H1 (cell line): ENCODE data around the gene HMGXB3. TPM values are rescaled to one million over a fixed set of nuclear protein-coding genes. Genes with fewer than 3 reads are reported as not detected.
A peak's percentile ranks its signal among the peaks of the same experiment; 100 is the strongest.

Source experiments
- CTCF ChIA-PET: fragments of 300-600 bp; sonication (Branson Sonifier 250); formaldehyde crosslinking; loops from one replicate; lab custom pipeline; 2021; ENCODE audit not compliant: partially characterized antibody; lab: Charles Lee
- POLR2A ChIA-PET: fragments of 300-600 bp; sonication (Branson Sonifier 250); formaldehyde crosslinking; loops from one replicate; lab custom pipeline; 2021; ENCODE audit warnings: inconsistent platforms; ENCODE audit not compliant: partially characterized antibody; lab: Charles Lee
- DNase-seq, 2 experiments: peaks; one replicate each; pipeline versions ENCODE4 v3.0.0 to v3.0.0-alpha.2; 2010 to 2022; ENCODE audit warnings: low spot score in 2 of 2, low read depth in 1 of 2, mixed read lengths in 1 of 2
- FAIRE-seq: peaks from 2 replicates; lab custom pipeline; 2011; peaks lifted over from hg19 to GRCh38; lab: Jason Lieb, UNC
- H2AFZ ChIP-seq: 2 replicates; pipeline ENCODE4 v1.8.1; 2012; ENCODE audit warnings: low read length, inconsistent platforms
- H2AK5ac ChIP-seq: 2 replicates; pipeline ENCODE4 v1.6.1; 2013; ENCODE audit warnings: low read depth, low read length
- H2BK120ac ChIP-seq: replicated peaks from 2 replicates; pipeline ENCODE3; 2013; ENCODE audit warnings: low read depth, low read length, inconsistent platforms
- H2BK12ac ChIP-seq: 2 replicates; pipeline ENCODE4 v1.6.1; 2013; ENCODE audit warnings: low read depth, low read length
- H2BK15ac ChIP-seq: 2 replicates; pipeline ENCODE4 v1.6.1; 2013; ENCODE audit warnings: low read length
- H2BK20ac ChIP-seq: 2 replicates; pipeline ENCODE4 v1.6.1; 2013; ENCODE audit warnings: low read length
- H2BK5ac ChIP-seq: 2 replicates; pipeline ENCODE4 v1.6.1; 2013; ENCODE audit warnings: low read depth, low read length
- H3K14ac ChIP-seq: 2 replicates; pipeline ENCODE4 v1.6.1; 2013; ENCODE audit warnings: inconsistent platforms; ENCODE audit not compliant: insufficient read length
- H3K18ac ChIP-seq: 2 replicates; pipeline ENCODE4 v1.6.1; 2013; ENCODE audit warnings: low read length; ENCODE audit errors: extremely low read depth
- H3K23ac ChIP-seq: 2 replicates; pipeline ENCODE4 v1.6.1; 2013; ENCODE audit warnings: inconsistent platforms; ENCODE audit not compliant: insufficient read length
- H3K23me2 ChIP-seq: 2 replicates; pipeline ENCODE4 v1.6.1; 2013; ENCODE audit warnings: low read depth, low read length
- H3K27ac ChIP-seq: 2 replicates; pipeline ENCODE4 v1.6.1; 2011; ENCODE audit warnings: low read depth, low read length, inconsistent platforms
- H3K27me3 ChIP-seq, 4 experiments: replicated peaks in 1 of 4; 1 replicate in 1 of 4; 2 replicates in 3 of 4; pipeline versions ENCODE4 v1.6.1 to v1.8.1; 2011 to 2013; ENCODE audit warnings: low read length in 3 of 4, mild to moderate bottlenecking in 3 of 4, inconsistent platforms in 2 of 4, mixed read lengths in 2 of 4, moderate library complexity in 1 of 4; ENCODE audit not compliant: control insufficient read depth in 3 of 4, insufficient read depth in 3 of 4; ENCODE audit errors: extremely low read depth in 1 of 4
- H3K36me3 ChIP-seq, 4 experiments: 2 replicates each; pipeline versions ENCODE4 v1.6.1 to v1.8.1; 2011 to 2013; ENCODE audit warnings: mild to moderate bottlenecking in 4 of 4, low read length in 3 of 4, moderate library complexity in 2 of 4, control low read depth in 1 of 4, inconsistent platforms in 1 of 4; ENCODE audit not compliant: insufficient read depth in 4 of 4, control insufficient read depth in 2 of 4
- H3K4ac ChIP-seq: replicated peaks from 2 replicates; pipeline ENCODE3; 2013; ENCODE audit warnings: low read length, low read depth, mixed read lengths, inconsistent platforms; ENCODE audit not compliant: insufficient read length
- H3K4me1 ChIP-seq, 4 experiments: replicated peaks in 1 of 4; 1 replicate in 1 of 4; 2 replicates in 3 of 4; pipeline versions ENCODE4 v1.6.1 to v1.8.1; 2011 to 2013; ENCODE audit warnings: low read length in 3 of 4, inconsistent platforms in 2 of 4, mixed read lengths in 1 of 4; ENCODE audit not compliant: insufficient read depth in 4 of 4, control insufficient read depth in 3 of 4
- H3K4me2 ChIP-seq, 2 experiments: 2 replicates each; pipeline versions ENCODE4 v1.6.1 to v1.8.1; 2011 to 2013; ENCODE audit warnings: low read depth in 2 of 2, low read length in 2 of 2, control low read depth in 1 of 2, inconsistent platforms in 1 of 2, mild to moderate bottlenecking in 1 of 2; ENCODE audit not compliant: insufficient read depth in 1 of 2
- H3K4me3 ChIP-seq, 4 experiments: fragments of 200-600, 300-600 bp in 1 of 4; sonication (generic), shearing (Covaris generic), sonication (Bioruptor Twin) in 1 of 4; 2 replicates each; pipeline versions ENCODE4 v1.5.1 to v1.8.1; 2011 to 2016; ENCODE audit warnings: low read length in 4 of 4, low read depth in 3 of 4, control low read depth in 2 of 4, inconsistent platforms in 2 of 4, mild to moderate bottlenecking in 2 of 4, mixed read lengths in 1 of 4, moderate library complexity in 1 of 4; ENCODE audit not compliant: insufficient read depth in 2 of 4; ENCODE audit errors: extremely low read depth in 1 of 4
- H3K56ac ChIP-seq: replicated peaks from 2 replicates; pipeline ENCODE3; 2013; ENCODE audit warnings: low read depth, mild to moderate bottlenecking, mixed read lengths, low read length, inconsistent platforms; ENCODE audit not compliant: insufficient read length
- H3K79me1 ChIP-seq: 2 replicates; pipeline ENCODE4 v1.6.1; 2013; ENCODE audit warnings: low read depth, low read length, control low read depth
- H3K79me2 ChIP-seq, 2 experiments: 2 replicates each; pipeline versions ENCODE4 v1.6.1 to v1.8.1; 2012 to 2013; ENCODE audit warnings: low read length in 2 of 2, mild to moderate bottlenecking in 2 of 2, inconsistent platforms in 1 of 2; ENCODE audit not compliant: insufficient read depth in 2 of 2, control insufficient read depth in 1 of 2
- H3K9ac ChIP-seq, 4 experiments: replicated peaks in 1 of 4; 1 replicate in 1 of 4; 2 replicates in 3 of 4; pipeline versions ENCODE4 v1.6.1 to v1.8.1; 2011 to 2013; ENCODE audit warnings: low read depth in 3 of 4, low read length in 3 of 4, control low read depth in 2 of 4, mild to moderate bottlenecking in 2 of 4, moderate library complexity in 2 of 4, inconsistent platforms in 1 of 4; ENCODE audit errors: extremely low read depth in 1 of 4
- H3K9me3 ChIP-seq, 2 experiments: 2 replicates each; pipeline versions ENCODE4 v1.6.1 to v1.8.1; 2012 to 2013; ENCODE audit warnings: mild to moderate bottlenecking in 2 of 2, moderate library complexity in 2 of 2, control low read depth in 1 of 2, inconsistent platforms in 1 of 2, low read depth in 1 of 2, low read length in 1 of 2, mixed read lengths in 1 of 2; ENCODE audit not compliant: insufficient read depth in 2 of 2
- H4K20me1 ChIP-seq, 2 experiments: replicated peaks in 1 of 2; 2 replicates each; pipeline versions ENCODE3 to v1.8.1; 2011 to 2013; ENCODE audit warnings: inconsistent platforms in 2 of 2, low read length in 2 of 2, mild to moderate bottlenecking in 1 of 2; ENCODE audit not compliant: insufficient read depth in 2 of 2, control insufficient read depth in 1 of 2
- H4K5ac ChIP-seq: 2 replicates; pipeline ENCODE4 v1.6.1; 2013; ENCODE audit warnings: low read length, low read depth, mixed read lengths, inconsistent platforms; ENCODE audit not compliant: insufficient read length
- H4K8ac ChIP-seq: 2 replicates; pipeline ENCODE4 v1.8.0; 2013; ENCODE audit warnings: mild to moderate bottlenecking, moderate library complexity, low read length, inconsistent platforms; ENCODE audit not compliant: insufficient read depth; ENCODE audit errors: extremely low read depth
- H4K91ac ChIP-seq: replicated peaks from 2 replicates; pipeline ENCODE3; 2013; ENCODE audit warnings: low read length, mixed read lengths, inconsistent platforms; ENCODE audit not compliant: insufficient read length
- BACH1 ChIP-seq: IDR thresholded peaks from 2 replicates; pipeline ENCODE4 v1.6.1; 2012; ENCODE audit warnings: low read length, improper control_type of control experiment
- EGR1 ChIP-seq: IDR thresholded peaks from 2 replicates; pipeline ENCODE4 v1.6.1; 2011; ENCODE audit warnings: low read depth, low read length, borderline replicate concordance
- RNF2 ChIP-seq: fragments of 200-900, 300-1000 bp; sonication (generic); IDR thresholded peaks from 2 replicates; pipeline ENCODE4 v1.7.1; 2016; ENCODE audit warnings: borderline replicate concordance, low read depth, mild to moderate bottlenecking, antibody characterized with exemption, low read length; ENCODE audit not compliant: poor library complexity, severe bottlenecking; ENCODE audit errors: missing control alignments
- SP1 ChIP-seq: IDR thresholded peaks from 2 replicates; pipeline ENCODE4 v1.6.1; 2011; ENCODE audit warnings: low read depth, low read length
- SP2 ChIP-seq: IDR thresholded peaks from 2 replicates; pipeline ENCODE4 v1.6.1; 2012; ENCODE audit warnings: mild to moderate bottlenecking, low read length, inconsistent platforms
- TEAD4 ChIP-seq: IDR thresholded peaks from 2 replicates; pipeline ENCODE4 v1.6.1; 2012; ENCODE audit warnings: low read depth, low read length, inconsistent platforms, mixed read lengths
- WGBS, 2 experiments: shearing (Covaris generic) in 1 of 2; methylation state at CpG; one replicate each; pipeline versions ENCODE4 v1.1.6 to v1.1.7; 2013 to 2015; ENCODE audit warnings: low lambda C conversion rate in 2 of 2, mixed read lengths in 2 of 2, inconsistent platforms in 1 of 2, low coverage in 1 of 2, missing lambda C conversion rate in 1 of 2; ENCODE audit not compliant: insufficient replicate concordance in 2 of 2, insufficient coverage in 1 of 2, insufficient read length in 1 of 2; ENCODE audit errors: extremely low coverage in 1 of 2, missing lambda C conversion rate in 1 of 2; 5-methylcytosine and 5-hydroxymethylcytosine counted together
- polyA plus RNA-seq, 7 experiments: library from polyadenylated mRNA; depleted of rRNA in 3 of 7; stranded (reverse) in 5 of 7; unstranded in 2 of 7; fragments of >200 nt in 5 of 7; fragments of 200-250 nt in 2 of 7; gene quantifications; 1 replicate in 5 of 7; 2 replicates in 1 of 7; 4 replicates in 1 of 7; pipeline versions ENCODE4 v1.2.1 to v1.2.3, GENCODE V29; 2011 to 2013; ENCODE audit warnings: missing spikeins in 2 of 7, mixed read lengths in 2 of 7
- total RNA-seq: library from RNA; stranded (reverse); fragmentation: NEBNext Ultra II Directional; extraction: Animal tissue kit (Norgen Biotek cat#: 25700); gene quantifications from 2 replicates; pipeline ENCODE4 v1.2.1, GENCODE V29; 2021
- TF ChIP-seq, protein P1 (sequence below): IDR thresholded peaks from 2 replicates; pipeline ENCODE4 v1.6.1; 2012; ENCODE audit warnings: inconsistent platforms

HMGXB3 gene
- total and polyA plus RNA-seq, 2 of the 8 experiments (the other 6 are each of a cell fraction or from before 2014, with no cell fraction given): 26.8 to 28.0 TPM

DNA sequence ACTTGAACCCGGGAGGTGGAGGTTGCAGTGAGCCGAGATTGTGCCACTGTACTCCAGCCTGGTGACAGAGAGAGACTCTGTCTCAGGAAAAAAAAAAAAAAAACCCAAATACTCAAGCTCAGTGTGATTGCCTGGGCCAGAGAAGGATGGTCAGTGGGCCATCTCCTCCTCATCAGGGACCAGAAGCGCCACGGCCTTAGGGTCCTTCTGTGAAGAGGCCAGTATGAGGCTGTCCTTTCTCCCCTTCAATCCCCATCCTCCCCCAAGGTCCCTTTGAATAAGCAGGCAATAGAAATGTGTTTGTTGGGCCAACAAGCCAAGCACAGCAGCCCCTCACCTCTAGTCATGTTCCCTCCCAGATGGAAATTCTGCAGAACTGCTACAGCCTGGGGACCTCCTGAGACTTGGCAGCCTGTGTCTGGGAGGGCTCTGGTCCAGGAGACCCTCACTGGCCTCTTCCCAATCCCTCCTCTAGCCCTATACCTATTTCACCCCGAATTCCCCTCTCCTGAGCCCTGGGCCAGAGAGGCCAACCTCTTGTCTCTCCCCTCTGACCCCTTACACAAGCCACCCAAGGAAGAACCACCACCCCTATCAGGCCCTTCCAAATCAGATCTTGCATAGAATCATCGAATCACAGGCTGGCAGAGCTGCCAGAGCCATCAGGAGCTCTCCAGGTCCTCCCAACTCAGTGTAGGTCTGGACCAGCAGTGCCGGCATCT is 84.8 kb downstream of the HMGXB3 start:
- POLR2A ChIA-PET: no interaction called here
- no peak for TF ChIP-seq SP1
- TF ChIP-seq TEAD4: no peak
- no peak for TF ChIP-seq RNF2
- TF ChIP-seq BACH1: no peak
- no peak for TF ChIP-seq EGR1
- no peak for TF ChIP-seq SP2
- TF ChIP-seq, protein P1, sequence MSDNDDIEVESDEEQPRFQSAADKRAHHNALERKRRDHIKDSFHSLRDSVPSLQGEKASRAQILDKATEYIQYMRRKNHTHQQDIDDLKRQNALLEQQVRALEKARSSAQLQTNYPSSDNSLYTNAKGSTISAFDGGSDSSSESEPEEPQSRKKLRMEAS: no peak

More for the DNA sequence above, 84.8 kb downstream of the HMGXB3 start:
- Histone ChIP-seq H2AFZ (no peak overlapping the region), H3K27me3 (no peaks in the 10 kb centered on the region; a peak in 1 of 7 replicates), H3K14ac (no peak overlapping the region), H3K9me3 (no peaks in the 10 kb centered on the region), H3K18ac (no peak overlapping the region), H3K36me3 (no peaks in the 10 kb centered on the region), H3K56ac (no peak overlapping the region), H3K23me2 (no peaks in the 10 kb centered on the region; the same call in 1 of the 2 replicates), H3K9ac (no peak overlapping the region), H3K23ac (no peak overlapping the region), H2BK20ac (no peak overlapping the region), H4K91ac (no peak overlapping the region), H4K5ac (no peak overlapping the region), H3K4me1 (peaks cover 0 to 6% (median 1%) of the 10 kb centered on the region in 4 experiments; a peak in 5 of 7 replicates), H2BK5ac (no peak overlapping the region), H3K79me1 (no peaks in the 10 kb centered on the region), H3K4me2 (no peak overlapping the region), H3K79me2 (no peaks in the 10 kb centered on the region), H2BK15ac (no peak overlapping the region), H2AK5ac (no peak overlapping the region), H2BK12ac (no peak overlapping the region), H3K4ac (no peak overlapping the region), H2BK120ac (no peak overlapping the region), H4K20me1 (no peaks in the 10 kb centered on the region), H3K27ac (no peak overlapping the region), H4K8ac (no peak overlapping the region), H3K4me3 (no peak overlapping the region)
- FAIRE-seq: no peak
- CTCF ChIA-PET: interaction anchor here (1.2 to 1.7 kb wide), 3 partner anchors 26 to 37 kb away, joined by 3 read pairs; no protein-coding TSS in a partner anchor
- 86% methylated on average over 7 of the region's 7 CpGs; no CpG with 5 or more reads in 1 of the 2 experiments for WGBS, 2 experiments
- DNase-seq: peak in 1 of 2 experiments; percentile 33
